IMR-90 (cell line): ENCODE results near the gene TMEM184B. TPM values are rescaled to one million over a fixed set of nuclear protein-coding genes. Genes with fewer than 3 reads are reported as not detected.

Experiments used
- ATAC-seq: fragments of 200-7000 bp; cut with Tn5 transposase; 2 replicates; pipeline ENCODE4 v1.9.1; 2020; ENCODE audit warnings: low read depth, mild to moderate bottlenecking, moderate library complexity
- BruUV-seq: library from RNA; stranded (reverse); fragments of 400-500 nt; replicated peaks from 2 replicates; lab custom pipeline; 2021; lab: Mats Ljungman, UMichigan
- CTCF ChIA-PET: fragments of 300-600 bp; formaldehyde crosslinking; extraction: SDS; loops from one replicate; lab custom pipeline; 2021; ENCODE audit warnings: antibody characterized with exemption; lab: Yijun Ruan, JAX
- POLR2A ChIA-PET: fragments of 300-600 bp; sonication (Branson Sonifier 250); formaldehyde crosslinking; loops from one replicate; lab custom pipeline; 2022; ENCODE audit warnings: antibody characterized with exemption; ENCODE audit not compliant: unreplicated experiment; lab: Charles Lee
- DNase-seq: peaks from one replicate; pipeline ENCODE4 v3.0.0; 2013
- H2AFZ ChIP-seq: replicated peaks from 2 replicates; pipeline ENCODE3; 2013; ENCODE audit warnings: low read length, mild to moderate bottlenecking; ENCODE audit not compliant: poor library complexity
- H2AK5ac ChIP-seq: 2 replicates; pipeline ENCODE4 v1.6.1; 2013; ENCODE audit warnings: low read depth, low read length, inconsistent platforms
- H2AK9ac ChIP-seq: replicated peaks from 2 replicates; pipeline ENCODE3; 2013; ENCODE audit warnings: mild to moderate bottlenecking, low read depth, low read length, moderate library complexity; ENCODE audit not compliant: poor library complexity
- H2BK120ac ChIP-seq: 2 replicates; pipeline ENCODE4 v1.6.1; 2013; ENCODE audit warnings: low read depth, low read length, inconsistent platforms
- H2BK15ac ChIP-seq: 3 replicates; pipeline ENCODE4 v1.6.1; 2013; ENCODE audit warnings: low read depth, low read length, inconsistent platforms
- H2BK20ac ChIP-seq: 2 replicates; pipeline ENCODE4 v1.6.1; 2013; ENCODE audit warnings: low read depth, mild to moderate bottlenecking, inconsistent platforms, low read length, moderate library complexity
- H2BK5ac ChIP-seq: 2 replicates; pipeline ENCODE4 v1.6.1; 2013; ENCODE audit warnings: mild to moderate bottlenecking, low read depth, low read length, inconsistent platforms; ENCODE audit not compliant: poor library complexity, severe bottlenecking
- H3K14ac ChIP-seq: replicated peaks from 2 replicates; pipeline ENCODE4 v1.6.1; 2013; ENCODE audit warnings: low read depth, low read length, inconsistent platforms
- H3K18ac ChIP-seq: 2 replicates; pipeline ENCODE4 v1.6.1; 2013; ENCODE audit warnings: low read depth, low read length, control low read depth
- H3K23ac ChIP-seq: 2 replicates; pipeline ENCODE4 v1.6.1; 2013; ENCODE audit warnings: low read depth, low read length, inconsistent platforms
- H3K27ac ChIP-seq: 2 replicates; pipeline ENCODE4 v1.5.1; 2013; ENCODE audit warnings: mild to moderate bottlenecking, control low read depth, low read length; ENCODE audit not compliant: insufficient read depth
- H3K27me3 ChIP-seq: 2 replicates; pipeline ENCODE4 v1.6.1; 2013; ENCODE audit warnings: low read length; ENCODE audit not compliant: control insufficient read depth, insufficient read depth
- H3K36me3 ChIP-seq: 2 replicates; pipeline ENCODE4 v1.6.1; 2013; ENCODE audit warnings: low read length, mixed read lengths; ENCODE audit not compliant: control insufficient read depth, insufficient read depth
- H3K4ac ChIP-seq: 2 replicates; pipeline ENCODE4 v1.6.1; 2013; ENCODE audit warnings: low read depth, low read length, inconsistent platforms
- H3K4me1 ChIP-seq: 2 replicates; pipeline ENCODE4 v1.6.1; 2013; ENCODE audit warnings: low read length, mixed read lengths; ENCODE audit not compliant: control insufficient read depth, insufficient read depth
- H3K4me2 ChIP-seq: 2 replicates; pipeline ENCODE4 v1.6.1; 2013; ENCODE audit warnings: low read depth, mild to moderate bottlenecking, control low read depth, low read length, moderate library complexity
- H3K4me3 ChIP-seq: 2 replicates; pipeline ENCODE4 v1.5.1; 2013; ENCODE audit warnings: low read depth, mild to moderate bottlenecking, control low read depth, low read length, moderate library complexity; ENCODE audit not compliant: insufficient read depth
- H3K56ac ChIP-seq: 2 replicates; pipeline ENCODE4 v1.6.1; 2013; ENCODE audit warnings: low read length, inconsistent platforms; ENCODE audit not compliant: insufficient read depth; ENCODE audit errors: extremely low read depth
- H3K79me1 ChIP-seq, 2 experiments: 2 replicates each; pipeline ENCODE4 v1.6.1; 2013; ENCODE audit warnings: low read length in 2 of 2, inconsistent platforms in 1 of 2, low read depth in 1 of 2
- H3K9ac ChIP-seq: 2 replicates; pipeline ENCODE4 v1.6.1; 2013; ENCODE audit warnings: low read depth, low read length, control low read depth
- H3K9me1 ChIP-seq: 2 replicates; pipeline ENCODE4 v1.6.1; 2013; ENCODE audit warnings: low read length, inconsistent platforms; ENCODE audit not compliant: insufficient read depth
- H3K9me3 ChIP-seq: 2 replicates; pipeline ENCODE4 v1.6.1; 2013; ENCODE audit warnings: low read length; ENCODE audit not compliant: control insufficient read depth, insufficient read depth
- H4K20me1 ChIP-seq: 2 replicates; pipeline ENCODE4 v1.6.1; 2013; ENCODE audit warnings: low read length, inconsistent platforms; ENCODE audit not compliant: insufficient read depth
- H4K5ac ChIP-seq: 2 replicates; pipeline ENCODE4 v1.6.1; 2013; ENCODE audit warnings: mild to moderate bottlenecking, low read depth, low read length, control low read depth
- H4K8ac ChIP-seq, 2 experiments: 2 replicates each; pipeline ENCODE4 v1.6.1; 2013; ENCODE audit warnings: low read depth in 2 of 2, low read length in 2 of 2, control low read depth in 1 of 2, inconsistent platforms in 1 of 2
- H4K91ac ChIP-seq: 2 replicates; pipeline ENCODE4 v1.6.1; 2013; ENCODE audit warnings: low read depth, low read length, inconsistent platforms; ENCODE audit not compliant: insufficient read depth
- MAFK ChIP-seq: IDR thresholded peaks from 2 replicates; pipeline ENCODE4 v1.6.1; 2012; ENCODE audit warnings: low read depth, low read length, improper control_type of control experiment
- NFE2L2 ChIP-seq: fragments of 150-350 bp; IDR thresholded peaks from 2 replicates; pipeline ENCODE4 v1.6.1; 2016; ENCODE audit warnings: low read depth, mild to moderate bottlenecking, low read length
- RCOR1 ChIP-seq: IDR thresholded peaks from 2 replicates; pipeline ENCODE4 v1.6.1; 2012; ENCODE audit warnings: mild to moderate bottlenecking, low read length, improper control_type of control experiment; ENCODE audit not compliant: insufficient replicate concordance
- WGBS, 2 experiments: methylation state at CpG; one replicate each; pipeline versions ENCODE4 v1.1.5 to v1.1.7; 2013; ENCODE audit warnings: missing lambda C conversion rate in 2 of 2; ENCODE audit not compliant: insufficient read length in 1 of 2; ENCODE audit errors: extremely low coverage in 2 of 2; 5-methylcytosine and 5-hydroxymethylcytosine counted together
- dilution Hi-C: fragments of 300-500 bp; cut with HindIII; formaldehyde crosslinking; loops from one replicate; pipeline ENCODE4 v1.14.3; 2018; ENCODE audit warnings: low sequenced_read_pairs; ENCODE audit not compliant: unreplicated experiment
- in situ Hi-C: fragments of 300-500 bp; cut with MboI; formaldehyde crosslinking; loops from 3 replicates; pipeline ENCODE4 v1.14.3; 2019; ENCODE audit warnings: low sequenced_read_pairs, inconsistent platforms, mixed read lengths
- intact Hi-C: fragments of 100-400 bp; cut with micrococcal nuclease; formaldehyde crosslinking; loops from 2 replicates; pipeline ENCODE4 v1.10.0; 2022
- polyA plus RNA-seq, 3 experiments: library from polyadenylated mRNA; depleted of rRNA; stranded (reverse); fragments of >200 nt; gene quantifications; 2 replicates each; pipeline ENCODE4 v1.2.3, GENCODE V29; 2012; ENCODE audit warnings: low replicate concordance in 1 of 3
- total RNA-seq: library from RNA; depleted of rRNA; stranded (reverse); fragments of >200 nt; gene quantifications from 2 replicates; pipeline ENCODE4 v1.2.3, GENCODE V29; 2012
- TF ChIP-seq, protein P1 (sequence below): fragments of 150-350 bp; IDR thresholded peaks from 2 replicates; pipeline ENCODE4 v1.6.1; 2017; ENCODE audit warnings: mild to moderate bottlenecking, antibody characterized with exemption, low read length, low read depth

Gene TMEM184B
- total and polyA plus RNA-seq, 2 of the 4 experiments (the other 2 are of a cell fraction) = 9.1 to 81.1 TPM

DNA sequence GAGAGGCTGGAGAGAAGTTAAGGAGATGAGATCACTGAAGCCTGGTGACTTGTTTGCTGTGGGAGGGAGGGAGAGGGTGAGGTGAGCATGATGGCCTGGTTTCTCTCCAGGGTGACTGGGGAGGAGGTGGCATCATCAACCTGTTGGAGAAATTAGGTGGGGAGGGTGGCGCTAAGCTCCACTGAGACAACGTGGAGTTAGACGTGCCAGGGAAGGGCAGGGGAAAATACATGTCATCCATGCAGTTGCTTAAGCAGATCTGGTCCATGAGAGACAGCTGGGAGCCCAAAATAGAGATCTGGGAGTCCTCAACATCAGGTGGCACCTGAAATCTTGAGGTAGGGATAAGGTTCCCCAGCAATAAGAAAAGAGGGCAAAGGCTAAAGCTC, 80.3 kb downstream of the TMEM184B start:
- peak overlapping the region; percentile 23 for H2AK9ac ChIP-seq
- ChIA-PET POLR2A (no interaction called here), CTCF (no interaction called here)
- no peaks in the 10 kb centered on the region for H3K79me1 ChIP-seq
- no peak overlapping the region for H2BK20ac ChIP-seq
- H3K27me3 ChIP-seq = no peaks in the 10 kb centered on the region
- BruUV-seq = no TSS peak
- H3K27ac ChIP-seq = no peak overlapping the region
- peaks cover 20% of the 10 kb centered on the region for H3K4me1 ChIP-seq
- H2BK120ac ChIP-seq = peak overlapping the region; percentile 52; the same call in 1 of the 2 replicates
- H3K18ac ChIP-seq = peak overlapping the region; percentile 15; the same call in 1 of the 2 replicates
- H3K9me3 ChIP-seq = no peaks in the 10 kb centered on the region
- ATAC-seq = no peak
- peak overlapping the region; percentile 64; the same call in 1 of the 2 replicates for H3K4ac ChIP-seq
- no peak overlapping the region for H2BK15ac ChIP-seq
- intact Hi-C loops (no loop called here), in situ Hi-C loops (no loop called here), dilution Hi-C loops (no loop called here)
- no CpG with 5 or more reads among the region's 3 CpGs for WGBS, 2 experiments
- peaks cover 14% of the 10 kb centered on the region for H3K9me1 ChIP-seq
- no peak overlapping the region; a peak in 1 of 4 replicates for H4K8ac ChIP-seq
- no peak overlapping the region for H3K23ac ChIP-seq
- H4K20me1 ChIP-seq = no peaks in the 10 kb centered on the region
- peak overlapping the region; percentile 84 for H2AK5ac ChIP-seq
- no peak for DNase-seq
- H3K56ac ChIP-seq = no peak overlapping the region
- H2AFZ ChIP-seq = peak overlapping the region; percentile 51
- TF ChIP-seq RCOR1 (no peak), MAFK (no peak), NFE2L2 (no peak)
- TF ChIP-seq, protein P1, sequence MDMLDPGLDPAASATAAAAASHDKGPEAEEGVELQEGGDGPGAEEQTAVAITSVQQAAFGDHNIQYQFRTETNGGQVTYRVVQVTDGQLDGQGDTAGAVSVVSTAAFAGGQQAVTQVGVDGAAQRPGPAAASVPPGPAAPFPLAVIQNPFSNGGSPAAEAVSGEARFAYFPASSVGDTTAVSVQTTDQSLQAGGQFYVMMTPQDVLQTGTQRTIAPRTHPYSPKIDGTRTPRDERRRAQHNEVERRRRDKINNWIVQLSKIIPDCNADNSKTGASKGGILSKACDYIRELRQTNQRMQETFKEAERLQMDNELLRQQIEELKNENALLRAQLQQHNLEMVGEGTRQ = no peak
- no peak overlapping the region for H3K14ac ChIP-seq
- H4K91ac ChIP-seq = 0 out of 2 replicates have a peak overlapping the region, but pooled peaks have one; percentile 21
- no peak overlapping the region for H3K9ac ChIP-seq
- H4K5ac ChIP-seq = no peak overlapping the region
- H3K4me2 ChIP-seq = no peak overlapping the region
- H3K4me3 ChIP-seq = no peak overlapping the region
- no peaks in the 10 kb centered on the region for H3K36me3 ChIP-seq
- no peak overlapping the region for H2BK5ac ChIP-seq
